ENCODE results near the gene ICOS.

Gene ICOS, protein sequence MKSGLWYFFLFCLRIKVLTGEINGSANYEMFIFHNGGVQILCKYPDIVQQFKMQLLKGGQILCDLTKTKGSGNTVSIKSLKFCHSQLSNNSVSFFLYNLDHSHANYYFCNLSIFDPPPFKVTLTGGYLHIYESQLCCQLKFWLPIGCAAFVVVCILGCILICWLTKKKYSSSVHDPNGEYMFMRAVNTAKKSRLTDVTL

DNA sequence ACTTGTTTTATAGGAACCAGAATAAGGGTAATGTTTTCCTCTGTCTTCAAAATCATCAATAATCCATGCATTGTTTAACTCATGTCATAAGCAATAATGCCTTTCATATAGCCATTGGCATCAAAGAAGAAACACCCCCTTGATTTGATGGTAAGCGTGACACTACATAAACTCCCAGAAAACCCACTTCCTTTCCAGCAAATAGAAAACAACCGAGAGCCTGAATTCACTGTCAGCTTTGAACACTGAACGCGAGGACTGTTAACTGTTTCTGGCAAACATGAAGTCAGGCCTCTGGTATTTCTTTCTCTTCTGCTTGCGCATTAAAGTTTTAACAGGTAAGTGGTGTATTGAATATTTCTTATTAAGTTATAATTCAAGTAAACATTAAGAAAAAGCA is at the start of gene ICOS:
ICOS (plus strand) TSS at position 229 of the 400 bp plus-strand sequence; CDS start at position 281, 52 bp downstream.
- intact Hi-C loops (cut with DNase I), result no loop called here
- no peak for DNase-seq

DNA sequence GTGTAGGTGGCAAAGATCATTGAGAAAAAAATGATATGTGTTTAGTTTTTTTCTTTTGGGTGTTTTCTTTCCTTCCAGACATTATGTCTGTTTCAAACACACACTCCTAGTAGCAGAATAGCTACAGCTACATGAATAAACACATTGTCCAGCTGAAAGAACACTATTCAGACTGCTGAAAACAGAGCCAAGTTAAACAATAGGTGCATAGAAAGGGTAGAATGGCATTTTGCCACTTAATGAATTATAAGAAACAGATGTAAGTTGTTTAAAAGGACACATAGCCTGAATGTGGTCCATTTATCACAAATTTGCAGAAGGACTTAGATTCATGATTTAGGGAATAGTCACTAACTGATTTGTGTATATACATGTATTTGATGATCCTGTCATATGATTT is 48.9 kb upstream of the ICOS start:
- peak in 2 of 42 donors; percentile 20 to 44 for DNase-seq
- intact Hi-C loops (cut with DNase I), result no loop called here

DNA sequence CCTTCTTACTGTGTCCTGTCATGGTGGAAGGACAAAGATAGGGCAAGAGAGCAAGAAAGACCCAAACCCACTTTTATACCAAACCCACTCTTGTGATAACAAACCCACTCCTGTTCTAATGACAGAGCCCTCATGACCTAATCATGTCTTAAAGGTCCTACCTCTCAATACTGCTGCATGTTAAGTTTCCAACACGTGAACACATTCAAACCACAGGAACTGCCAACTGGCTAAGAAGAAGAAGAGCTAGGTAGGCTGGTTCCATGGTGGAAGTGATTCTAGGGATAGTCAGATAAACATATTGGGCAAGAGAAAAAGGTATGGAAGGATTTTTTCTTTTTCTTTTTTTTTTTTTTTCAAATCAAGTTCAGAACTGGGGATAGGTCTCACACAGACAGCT is 47.0 kb upstream of the ICOS start:
- DNase-seq, result no peak
- intact Hi-C loops (cut with DNase I), result no loop called here

DNA sequence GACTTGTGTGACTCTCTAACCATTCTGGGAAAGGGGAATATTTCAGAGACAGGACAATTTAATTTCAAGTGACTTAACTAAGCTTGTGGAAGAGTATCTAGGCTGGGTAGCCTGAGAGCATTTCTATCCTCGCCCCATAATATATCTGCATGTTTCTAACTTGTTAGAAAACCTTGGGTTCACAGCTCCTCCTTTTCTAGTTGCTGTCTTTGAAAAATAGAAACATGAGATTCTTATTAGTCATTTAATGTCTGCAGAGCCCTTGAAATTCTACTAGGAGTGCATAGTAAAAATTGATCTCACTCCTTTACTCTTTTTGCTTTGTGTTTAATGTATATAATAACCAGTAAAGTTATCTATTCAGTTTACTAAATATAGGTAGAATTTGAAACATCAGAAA is 46.6 kb upstream of the ICOS start:
- intact Hi-C loops (cut with DNase I), result no loop called here
- no peak for DNase-seq

DNA sequence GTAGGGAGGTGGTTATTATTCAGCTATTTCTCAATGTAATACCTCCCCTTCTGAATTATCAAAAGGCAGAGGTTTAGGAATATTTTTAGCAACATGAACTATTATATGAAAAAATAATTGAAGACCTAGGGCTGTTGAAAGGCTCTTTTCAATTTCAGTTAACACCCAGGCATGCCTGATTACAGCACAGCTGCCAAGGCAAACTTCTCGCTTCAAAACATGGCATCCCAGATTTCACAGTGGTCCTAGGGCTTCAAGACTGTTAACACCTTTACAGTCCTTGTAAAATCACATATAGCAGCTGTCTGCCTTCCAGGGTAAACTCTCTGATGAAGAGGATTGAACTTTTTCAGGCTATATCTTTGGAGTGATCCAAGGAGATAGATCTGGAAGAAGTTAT is 45.8 kb upstream of the ICOS start:
- no peak for DNase-seq
- intact Hi-C loops (cut with DNase I), result no loop called here

DNA sequence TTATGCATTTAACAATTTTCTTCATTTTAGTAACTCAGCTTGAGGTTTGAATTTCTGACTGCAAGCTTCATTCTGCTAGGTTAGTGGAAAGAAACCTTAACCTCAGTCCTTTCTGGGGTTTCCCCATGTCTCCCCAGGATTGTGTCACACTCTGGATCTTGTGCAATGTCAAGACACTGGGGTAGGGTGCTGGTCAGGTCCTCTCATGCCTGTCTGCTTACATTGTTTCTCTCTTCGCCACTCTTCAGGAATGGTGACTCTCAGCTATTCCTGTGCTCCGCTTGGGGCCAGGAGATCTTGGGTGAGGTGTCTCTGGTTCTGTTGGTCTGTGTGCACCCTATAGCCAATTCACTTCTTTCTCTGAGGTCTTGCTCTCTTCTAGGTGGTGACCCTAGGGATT is 45.1 kb upstream of the ICOS start:
- intact Hi-C loops (cut with DNase I), result no loop called here

DNA sequence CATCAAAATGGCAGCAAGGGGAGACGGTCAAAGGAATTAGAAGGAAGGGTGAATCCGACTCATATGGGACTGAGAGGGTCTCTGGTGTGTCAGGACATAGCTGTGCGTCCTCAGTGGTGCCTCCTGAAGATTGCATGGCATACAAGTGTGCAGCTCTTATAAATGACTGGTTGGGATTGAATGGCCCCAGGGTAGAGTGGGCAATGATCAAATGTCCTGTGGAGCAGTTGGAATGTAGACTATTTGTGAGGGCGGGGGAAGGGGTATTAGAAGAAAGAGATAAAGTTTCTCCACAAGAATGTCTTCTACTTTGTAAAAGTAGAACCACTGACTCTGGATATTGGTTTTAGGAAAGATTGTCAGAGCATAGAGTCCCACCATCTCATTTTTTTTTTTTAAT is 44.4 kb upstream of the ICOS start:
- intact Hi-C loops (cut with DNase I), result no loop called here

More for the DNA sequence above, 45.1 kb upstream of the ICOS start:
- DNase-seq, result peak in 7 of 42 donors; percentile 8 to 45 (median 26)

DNA sequence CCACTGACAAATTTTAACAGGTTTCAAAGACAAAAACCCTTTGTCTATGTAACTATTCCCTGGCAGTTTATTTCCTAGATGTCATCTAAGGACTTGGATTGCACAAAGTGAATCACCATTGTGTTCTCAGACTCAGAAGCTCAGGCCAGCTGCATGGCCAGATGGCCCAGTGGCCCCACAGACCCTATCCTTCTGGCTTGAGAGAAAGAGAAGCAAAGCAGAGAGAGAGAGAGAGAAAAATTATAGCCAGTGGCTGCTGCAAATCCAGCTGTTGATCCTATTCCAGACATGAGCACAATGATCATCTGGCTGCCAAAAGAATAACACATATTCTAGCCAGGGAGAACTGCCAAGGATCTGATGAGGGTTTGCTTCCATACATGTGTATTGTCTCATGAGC is 43.2 kb upstream of the ICOS start:
- intact Hi-C loops (cut with DNase I), result no loop called here
- DNase-seq, result peak; percentile 22 to 88 (median 72)

More for the DNA sequence above, 44.4 kb upstream of the ICOS start:
- DNase-seq, result no peak

DNA sequence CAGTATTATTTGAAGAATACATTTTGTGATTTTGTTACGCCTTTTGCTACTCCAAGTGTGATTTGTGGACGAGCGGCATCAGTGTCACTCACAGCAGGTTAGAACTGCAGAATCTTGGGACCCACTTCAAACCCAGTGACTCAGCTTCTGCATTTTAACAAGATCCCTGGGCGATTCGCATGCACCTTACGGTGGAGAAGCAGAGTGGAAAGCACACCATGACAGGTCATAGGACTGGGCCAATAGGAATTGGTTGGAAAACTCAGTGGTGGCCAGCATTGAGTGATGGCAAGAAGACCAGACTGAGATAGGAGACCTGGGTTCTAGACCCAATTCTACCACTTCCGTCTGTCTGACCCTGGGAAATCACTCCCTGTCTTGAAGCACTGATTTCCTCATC is 42.7 kb upstream of the ICOS start:
- intact Hi-C loops (cut with DNase I), result no loop called here
- DNase-seq, result no peak

DNA sequence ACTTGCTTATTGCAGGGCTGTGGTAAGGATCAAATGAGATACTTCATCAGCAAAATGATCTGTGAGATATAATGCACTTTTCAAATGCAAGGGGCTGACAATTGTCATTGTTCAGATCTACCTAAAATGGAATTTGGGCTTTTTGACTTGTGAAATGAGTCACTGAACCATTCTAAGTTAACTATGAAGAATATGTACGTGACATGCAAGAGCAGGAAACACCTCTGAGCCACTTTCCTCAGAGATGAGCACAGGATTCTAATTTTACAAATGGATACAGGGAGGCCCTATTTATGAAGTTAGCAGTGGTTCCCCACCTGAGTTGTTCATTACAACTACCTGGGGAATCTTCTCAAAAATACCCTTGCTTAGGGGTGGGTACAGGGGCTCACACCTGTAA is 42.3 kb upstream of the ICOS start:
- intact Hi-C loops (cut with DNase I), result no loop called here
- DNase-seq, result no peak

DNA sequence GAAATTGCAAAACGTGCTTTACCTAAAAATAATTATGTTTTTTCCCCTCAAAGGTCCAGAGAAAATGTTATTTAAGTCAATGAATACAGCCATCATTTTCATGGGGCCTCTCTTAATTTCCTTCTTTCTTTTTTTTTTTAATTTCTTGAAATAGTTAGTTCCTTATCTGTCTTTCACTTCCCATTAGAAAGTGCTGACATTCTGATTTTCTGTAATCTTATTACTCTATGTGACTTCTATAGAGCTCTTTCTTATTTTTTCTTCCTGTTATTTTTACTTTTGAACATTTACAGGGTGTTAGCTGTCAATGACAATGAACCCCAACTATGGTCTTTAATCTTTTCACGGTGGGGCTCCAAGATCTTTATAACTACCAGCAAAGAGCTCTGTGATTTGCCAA is 39.0 kb upstream of the ICOS start:
- intact Hi-C loops (cut with DNase I), result no loop called here
- no peak for DNase-seq

DNA sequence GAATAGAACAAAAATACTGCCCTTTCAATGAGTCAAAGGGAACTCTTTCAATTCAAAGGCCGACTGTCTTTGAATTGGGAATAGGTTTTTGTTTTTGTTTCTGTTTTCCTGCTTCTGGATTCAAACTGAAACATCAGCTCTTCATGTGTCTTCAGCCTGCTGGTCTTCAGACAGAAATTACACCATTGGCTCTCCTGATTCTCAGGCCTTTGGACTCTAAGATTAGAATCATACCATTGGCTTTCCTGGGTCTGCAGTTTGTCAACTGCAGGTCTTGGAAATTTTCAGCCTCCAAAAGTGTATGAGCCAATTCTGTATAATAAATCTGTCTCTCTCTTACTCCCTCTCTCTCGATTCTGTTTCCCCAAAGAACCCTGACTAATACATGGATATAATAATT is 37.9 kb upstream of the ICOS start:
- DNase-seq, result no peak
- intact Hi-C loops (cut with DNase I), result no loop called here

DNA sequence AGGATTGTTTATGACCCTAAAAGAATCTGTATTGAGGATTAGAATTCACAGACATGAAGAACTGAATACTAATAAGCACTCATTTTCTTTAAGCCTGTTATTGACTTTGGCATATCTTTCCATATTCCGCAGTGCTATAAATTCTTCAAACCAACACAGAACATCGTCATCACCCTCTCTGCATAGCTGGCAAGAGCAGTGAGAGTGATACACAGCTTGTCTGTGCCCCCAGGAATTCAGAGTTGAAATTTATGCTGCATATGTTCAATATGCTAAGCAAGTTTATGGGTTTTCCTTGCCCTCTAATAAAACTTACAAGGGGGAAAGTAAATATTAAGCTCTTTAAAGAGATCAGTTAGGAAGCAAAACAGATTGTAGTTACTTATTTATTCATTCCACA is 36.3 kb upstream of the ICOS start:
- intact Hi-C loops (cut with DNase I), result no loop called here
- DNase-seq, result no peak

DNA sequence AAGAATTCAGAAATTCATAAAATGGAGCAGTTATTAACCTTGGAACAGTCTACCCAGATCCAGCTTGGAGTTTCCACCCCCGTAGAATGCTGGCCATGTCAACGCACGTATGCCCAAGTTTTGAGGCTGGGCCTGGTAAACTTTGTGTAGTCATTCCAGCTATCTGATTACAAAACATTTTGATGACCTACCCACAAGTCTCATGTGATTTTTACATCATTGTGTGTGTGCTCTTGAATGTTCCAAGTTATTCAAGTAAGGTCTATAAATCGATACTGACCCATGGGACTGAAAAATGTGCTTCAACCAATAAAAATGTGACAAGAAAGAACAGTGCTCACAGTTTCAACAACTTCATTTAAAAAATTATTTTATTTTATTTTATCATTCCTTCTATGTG is 32.5 kb upstream of the ICOS start:
- intact Hi-C loops (cut with DNase I), result no loop called here
- no peak for DNase-seq

DNA sequence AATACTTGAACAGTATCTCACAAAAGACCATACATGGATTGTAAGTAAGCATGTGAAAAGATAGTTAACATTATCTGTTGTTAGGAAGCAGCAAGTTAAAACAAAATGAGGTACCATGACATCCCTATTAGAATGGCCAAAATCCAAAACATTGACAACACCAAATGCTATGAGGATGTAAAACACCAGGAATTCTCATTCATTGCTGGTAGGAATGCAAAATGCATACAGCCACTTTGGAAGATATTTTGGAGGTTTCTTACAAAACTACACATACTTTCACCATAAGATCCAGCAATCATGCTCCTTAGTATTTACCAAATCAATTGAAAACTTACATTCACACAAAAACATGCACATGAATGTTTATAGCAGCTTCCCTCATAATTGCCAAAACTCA is 30.9 kb upstream of the ICOS start:
- intact Hi-C loops (cut with DNase I), result no loop called here
- DNase-seq, result no peak

DNA sequence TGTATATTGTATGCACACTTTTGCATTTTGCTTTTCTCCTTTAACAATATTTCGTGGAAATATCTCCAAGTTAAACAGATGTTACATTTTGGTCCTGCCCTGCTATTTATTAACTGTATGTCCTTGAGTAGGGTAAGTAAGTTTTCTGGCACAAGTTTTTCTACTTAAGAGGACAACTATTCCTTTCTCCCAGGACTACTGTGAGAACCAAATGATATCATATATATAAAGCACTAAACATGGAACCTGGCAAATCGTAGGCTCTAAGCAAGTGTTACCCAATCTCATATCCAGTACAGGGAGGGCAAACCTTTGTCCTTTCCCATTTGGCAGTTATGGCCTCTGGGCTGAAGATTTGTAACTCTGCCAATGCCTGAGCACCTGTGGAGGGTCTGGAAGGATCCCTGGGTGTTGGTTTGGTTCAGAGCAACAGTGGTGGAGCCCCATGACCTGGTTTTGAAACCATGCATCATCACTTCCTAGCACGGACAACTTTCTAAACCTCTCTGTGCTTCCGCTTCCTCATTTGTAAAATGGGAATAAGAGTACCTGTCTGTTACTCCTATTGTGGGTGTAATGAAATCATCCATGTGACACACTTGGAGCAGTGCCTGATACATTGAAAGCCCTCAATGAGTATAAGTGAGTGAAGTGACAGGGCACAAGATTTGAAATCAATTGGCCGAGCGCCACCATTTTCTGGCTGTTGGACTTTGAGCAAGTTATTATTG is 28.3 kb upstream of the ICOS start:
- peak in 3 of 42 donors; percentile 4 to 37 (median 10) for DNase-seq
- intact Hi-C loops (cut with DNase I), result no loop called here

DNA sequence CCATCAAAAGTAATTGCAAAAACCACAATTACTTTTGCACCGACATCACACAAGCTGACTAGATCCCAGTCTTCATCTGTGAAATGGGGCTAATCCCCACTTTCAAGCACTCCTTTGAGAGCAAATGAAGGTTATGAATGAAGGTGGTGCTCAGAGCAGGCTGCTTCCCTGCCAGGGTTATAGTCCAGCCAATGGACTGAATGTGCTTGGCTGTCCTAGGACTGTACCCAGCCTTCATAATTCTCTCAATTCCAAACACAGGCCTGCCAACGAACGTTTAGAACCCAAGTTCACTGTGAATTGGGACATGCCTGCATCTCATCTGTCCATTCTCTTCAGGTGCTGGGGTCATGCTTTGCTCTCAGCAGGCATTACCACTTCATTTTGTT is 27.8 kb upstream of the ICOS start:
- intact Hi-C loops (cut with DNase I), result no loop called here
- DNase-seq, result no peak

DNA sequence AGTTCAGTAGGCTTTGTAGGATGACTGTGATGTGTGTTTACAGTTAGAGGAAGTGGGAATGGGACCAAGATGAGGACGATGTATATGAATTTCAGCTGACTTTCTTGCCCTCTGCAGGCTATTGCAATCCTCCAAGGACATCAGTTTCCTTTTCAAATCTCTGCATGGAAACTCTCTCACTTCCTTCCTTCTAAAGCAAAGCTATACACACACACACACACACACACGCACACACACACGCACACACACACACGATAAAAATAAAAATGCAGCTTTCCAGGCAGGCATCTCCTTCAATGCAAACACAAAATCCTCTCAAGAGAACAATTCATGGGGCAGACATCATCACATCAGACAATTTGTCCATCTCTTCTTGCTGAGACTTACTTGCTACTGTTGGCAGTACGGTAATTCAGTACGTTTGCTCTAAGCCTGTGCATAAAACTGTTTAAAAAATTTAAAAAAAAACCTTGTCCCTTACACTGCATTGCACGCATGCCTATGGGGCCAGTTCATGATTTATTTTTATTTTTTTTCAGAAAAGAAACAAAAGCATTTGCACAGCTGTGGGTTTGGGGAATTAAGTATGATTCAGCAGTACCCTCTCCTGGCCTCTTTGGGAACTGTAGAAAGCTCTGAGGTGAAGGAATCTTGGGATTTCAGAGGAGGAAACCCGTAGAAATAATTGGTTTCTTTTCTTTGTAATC is 27.1 kb upstream of the ICOS start:
- intact Hi-C loops (cut with DNase I), result no loop called here
- peak in 19 of 42 donors; percentile 21 to 72 (median 42) for DNase-seq

DNA sequence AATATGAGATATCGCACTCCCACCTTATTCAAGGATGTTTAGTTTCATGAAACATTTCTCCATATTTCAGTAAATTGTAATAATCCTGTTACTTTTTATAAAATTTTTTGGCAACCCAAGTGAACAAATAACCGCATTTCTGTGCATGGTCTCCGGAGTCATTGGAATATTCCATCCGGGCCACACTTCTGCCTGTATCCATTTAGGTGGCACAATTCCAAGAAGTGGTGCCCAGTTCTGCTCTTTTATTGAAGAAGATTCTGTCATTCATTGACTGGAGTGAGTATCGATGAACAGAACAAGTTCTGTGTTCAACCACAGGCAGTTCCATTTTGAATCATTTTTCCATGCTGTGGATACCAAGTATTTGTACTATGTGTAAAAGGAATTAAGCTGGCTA is 26.6 kb upstream of the ICOS start:
- intact Hi-C loops (cut with DNase I), result no loop called here
- DNase-seq, result peak in 2 of 42 donors; percentile 10 to 16

DNA sequence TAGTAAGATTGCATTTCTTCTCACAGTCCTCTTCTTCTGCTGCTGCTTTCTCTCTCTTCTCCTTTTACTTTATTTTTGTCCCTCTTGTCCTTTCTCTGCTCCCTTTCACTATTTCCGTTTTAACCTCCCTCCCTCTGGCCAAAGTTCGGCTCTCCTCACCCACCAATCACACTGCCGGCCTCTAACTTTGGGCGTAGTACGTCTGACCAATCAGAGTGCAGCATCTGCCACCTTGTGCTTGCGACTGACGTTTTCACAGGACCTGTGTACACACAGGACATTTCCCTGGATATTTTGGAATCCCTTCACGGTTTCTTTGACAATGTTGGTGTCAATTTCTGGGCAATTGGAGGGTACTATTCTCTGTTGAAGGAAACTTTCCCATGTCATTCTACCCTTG is 22.6 kb upstream of the ICOS start:
- no peak for DNase-seq
- intact Hi-C loops (cut with DNase I), result no loop called here

All from head of caudate nucleus (tissue), 42 donors.